HG03103 (cell line): Measurements from ENCODE around the gene CIZ1.
"Not testable (repeated sequence)": the region's sequence is repeated elsewhere in the genome, so short reads cannot be mapped to it uniquely, and the experiment has no call there.

Source experiments
- ATAC-seq: cut with Tn5 transposase; IDR thresholded peaks from one replicate; pipeline ENCODE4 v1.9.1; 2021; ENCODE audit warnings: low read depth; ENCODE audit not compliant: unreplicated experiment

CIZ1 gene

DNA sequence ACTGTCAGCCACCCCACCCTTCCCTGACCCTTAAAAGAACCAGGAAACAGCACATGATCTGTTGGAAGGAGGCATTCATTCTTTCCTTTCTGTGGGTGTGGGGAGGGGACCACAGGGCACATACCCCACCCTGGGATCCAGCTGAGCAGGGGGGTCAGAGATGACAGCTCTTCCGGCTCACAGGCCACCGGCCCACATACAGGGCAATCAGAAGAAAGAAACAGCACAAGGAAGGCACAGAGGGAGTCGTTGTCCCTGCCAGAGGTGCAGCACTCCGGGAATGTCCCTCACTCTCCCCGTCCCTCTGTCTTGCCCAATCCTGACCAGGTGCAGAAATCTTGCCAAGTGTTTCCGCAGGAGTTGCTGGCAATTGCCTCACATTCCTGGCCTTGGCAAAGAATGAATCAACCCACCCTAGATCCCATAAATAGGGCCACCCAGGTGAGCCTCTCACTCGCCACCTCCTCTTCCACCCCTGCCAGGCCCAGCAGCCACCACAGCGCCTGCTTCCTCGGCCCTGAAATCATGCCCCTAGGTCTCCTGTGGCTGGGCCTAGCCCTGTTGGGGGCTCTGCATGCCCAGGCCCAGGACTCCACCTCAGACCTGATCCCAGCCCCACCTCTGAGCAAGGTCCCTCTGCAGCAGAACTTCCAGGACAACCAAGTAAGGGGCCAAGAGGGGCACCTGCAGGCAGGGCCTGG lies 42.2 kb downstream of the CIZ1 start, which contains the start of gene LCN2:
TSS of gene LCN2 (plus strand) at position 453 of the 701 bp plus-strand sequence. CDS start at position 526, 73 bp downstream.
- no peak for ATAC-seq

- ATAC-seq: no peak
These were observed 42.8 kb downstream of the CIZ1 start for GRCh38 chr9:128148509-128149000.

DNA sequence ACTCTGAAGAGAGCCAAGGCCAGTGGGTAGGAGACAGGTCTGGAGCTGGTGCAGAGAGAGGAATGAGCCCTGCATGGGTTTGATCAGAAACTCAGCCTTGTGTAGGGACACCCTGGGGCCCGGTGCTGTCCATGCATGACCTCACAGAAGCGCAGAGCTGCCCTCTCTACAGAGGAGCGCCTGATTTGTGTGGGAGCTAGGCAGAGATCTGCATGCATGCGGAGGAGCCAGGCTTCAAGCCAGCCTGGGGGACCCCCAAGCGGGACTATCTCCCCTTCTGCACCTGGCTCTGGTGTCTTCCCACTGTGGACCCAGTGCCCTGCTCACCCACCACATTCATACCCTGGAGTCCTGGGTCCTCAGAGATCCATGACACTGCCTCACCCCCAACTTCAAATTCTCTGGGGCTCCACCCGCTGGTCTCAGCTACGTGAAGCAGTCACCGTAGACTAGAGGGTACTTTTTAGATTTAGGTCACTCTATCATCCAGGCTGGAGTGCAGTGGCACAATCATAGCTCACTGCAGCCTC lies 44.7 kb downstream of the CIZ1 start:
- ATAC-seq: no peak

DNA sequence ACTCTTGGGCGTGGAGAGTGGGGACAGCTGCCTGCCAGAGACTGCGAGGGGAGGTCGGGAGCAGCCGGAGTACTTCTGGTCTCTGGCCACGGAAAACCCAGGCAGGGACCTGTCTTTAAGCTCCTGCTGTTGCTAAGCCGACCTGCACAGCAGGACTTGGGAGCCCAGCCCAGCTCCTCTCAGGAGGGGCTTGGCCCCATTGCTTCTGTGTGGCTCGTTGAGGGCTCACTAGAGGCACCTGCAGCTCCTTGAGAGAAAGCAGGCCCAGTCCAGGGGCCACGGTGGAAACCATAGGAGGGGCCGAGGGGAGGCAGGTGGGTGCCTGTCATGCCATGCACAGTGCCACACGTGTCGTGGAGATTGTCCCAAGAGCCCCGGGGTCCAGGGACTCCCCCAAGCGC lies 45.4 kb downstream of the CIZ1 start:
- no peak for ATAC-seq

DNA sequence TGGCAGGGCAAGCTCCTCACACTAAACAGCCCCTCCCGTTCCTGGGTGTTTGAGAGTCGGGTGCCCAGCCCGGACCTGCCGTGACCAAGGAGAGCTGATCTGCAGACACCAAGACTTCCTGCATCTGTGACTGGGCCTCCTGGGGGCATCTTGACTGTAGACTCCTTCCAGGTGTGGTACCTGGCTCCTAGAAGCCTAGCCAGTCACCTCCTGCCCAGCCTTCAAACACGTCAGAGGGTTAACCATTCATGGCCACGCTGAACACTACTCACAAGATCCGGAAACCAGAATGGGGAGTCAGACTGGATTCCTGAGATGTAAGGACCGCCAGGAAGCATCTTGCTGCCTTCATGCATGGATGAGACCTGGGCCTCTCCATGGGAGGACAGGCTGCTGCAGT lies 45.8 kb downstream of the CIZ1 start:
- no peak for ATAC-seq

GRCh38 chr9:128144239-128145181 lies 46.9 kb downstream of the CIZ1 start:
- ATAC-seq: no peak

DNA sequence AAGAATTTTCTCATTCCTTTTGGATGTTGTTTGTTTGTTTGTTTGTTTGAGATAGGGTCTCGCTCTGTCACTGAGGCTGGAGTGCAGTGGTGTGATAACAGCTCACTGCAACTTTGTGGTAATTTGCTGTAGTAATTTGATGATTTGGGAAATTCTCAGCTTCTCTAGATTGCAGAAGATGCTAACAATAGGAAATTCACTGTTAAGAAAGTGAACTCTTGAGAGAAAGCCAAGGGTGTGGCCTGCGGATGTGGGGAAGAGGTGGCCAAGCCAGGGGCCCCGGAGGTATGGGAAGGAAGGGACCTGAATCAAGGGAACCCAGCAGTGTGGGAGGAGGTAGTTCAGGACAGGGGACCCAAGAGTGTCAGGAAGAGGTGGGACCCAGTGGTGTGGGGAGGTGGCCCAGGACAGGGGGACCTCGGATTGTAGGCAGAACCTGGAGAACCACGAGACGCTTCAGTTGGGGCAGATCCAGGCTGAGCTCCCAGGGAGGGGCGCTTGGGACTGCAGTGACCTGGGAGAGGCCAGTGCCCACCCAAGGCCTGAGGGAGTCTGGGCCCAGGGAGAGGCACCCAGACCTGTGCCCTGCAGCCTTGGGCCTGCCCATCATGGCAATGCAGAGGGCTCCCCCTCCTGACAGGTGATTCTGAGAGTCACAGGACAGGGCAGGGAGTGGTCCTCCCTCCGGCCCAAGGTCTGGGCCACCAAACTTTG lies 47.7 kb downstream of the CIZ1 start:
- no peak for ATAC-seq

GRCh38 chr9:128142596-128142995 lies 48.8 kb downstream of the CIZ1 start:
- ATAC-seq: no peak

DNA sequence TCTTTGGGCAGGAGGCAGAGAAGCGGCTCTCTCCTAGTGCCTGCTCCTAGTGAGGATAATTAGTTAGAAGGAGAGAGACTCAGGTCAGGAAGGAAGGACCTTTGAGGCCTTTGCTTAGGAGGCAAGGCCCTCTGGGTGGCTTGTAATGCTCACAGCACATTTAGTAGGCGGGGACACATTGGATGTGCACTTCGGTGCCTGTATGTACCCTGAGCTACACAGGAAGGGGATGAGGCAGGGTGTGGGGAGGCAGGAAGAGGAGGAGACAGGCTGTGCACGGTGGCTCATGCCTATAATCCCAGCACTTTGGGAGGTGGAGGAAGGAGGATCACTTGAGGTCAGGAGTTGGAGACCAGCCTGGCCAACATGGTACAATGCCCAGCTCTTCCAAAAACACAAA lies 49.3 kb downstream of the CIZ1 start:
- no peak for ATAC-seq

GRCh38 chr9:128141604-128142003 lies 49.8 kb downstream of the CIZ1 start:
- ATAC-seq: no peak

DNA sequence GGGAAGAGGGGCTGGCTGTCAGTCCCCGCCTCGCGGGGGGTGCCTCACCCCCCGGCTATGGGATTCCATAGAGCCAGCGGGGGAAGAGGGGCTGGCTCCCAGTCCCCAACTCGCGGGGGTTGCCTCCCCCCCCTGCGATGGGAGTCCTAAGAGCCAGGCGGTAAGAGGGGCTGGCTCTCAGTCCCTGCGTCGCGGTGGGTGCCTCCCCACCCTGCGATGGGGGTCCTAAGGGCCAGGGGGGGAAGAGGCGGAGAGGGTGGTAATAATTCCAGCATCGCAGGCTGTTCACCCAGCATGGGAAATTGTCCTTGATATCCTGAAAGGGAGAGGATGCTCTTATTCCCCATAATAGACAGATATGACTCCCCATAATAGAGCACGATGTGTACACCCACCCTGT lies 51.8 kb downstream of the CIZ1 start:
- no peak for ATAC-seq

GRCh38 chr9:128138001-128138400 lies 53.4 kb downstream of the CIZ1 start:
- ATAC-seq: no peak

GRCh38 chr9:128136816-128137793 lies 54.3 kb downstream of the CIZ1 start:
- ATAC-seq: no peak

GRCh38 chr9:128135561-128135960 lies 55.8 kb downstream of the CIZ1 start:
- not testable (repeated sequence) for ATAC-seq

GRCh38 chr9:128132139-128132538 lies 59.2 kb downstream of the CIZ1 start:
- not testable (repeated sequence) for ATAC-seq

DNA sequence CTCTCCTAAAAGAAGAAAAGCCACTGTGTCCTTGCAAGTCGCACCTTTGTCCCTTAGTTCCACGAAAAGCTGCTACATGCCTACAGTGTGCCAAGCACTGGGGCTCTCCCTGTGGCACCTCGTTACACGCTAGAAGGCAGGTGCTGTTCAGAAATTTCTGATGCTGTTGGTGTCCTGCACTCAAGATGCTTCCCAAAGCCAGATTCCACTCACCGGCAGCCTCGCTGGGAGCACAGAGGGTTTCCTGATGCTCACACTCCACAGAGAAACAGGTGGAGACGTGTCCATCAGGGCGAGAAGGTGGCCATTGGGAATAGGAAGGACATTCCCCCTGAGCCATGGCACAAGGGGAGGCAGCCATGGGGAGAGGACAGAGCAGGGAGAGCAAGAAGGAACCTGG lies 60.0 kb downstream of the CIZ1 start:
- ATAC-seq: not testable (repeated sequence)

GRCh38 chr9:128130651-128131050 lies 60.7 kb downstream of the CIZ1 start:
- not testable (repeated sequence) for ATAC-seq

DNA sequence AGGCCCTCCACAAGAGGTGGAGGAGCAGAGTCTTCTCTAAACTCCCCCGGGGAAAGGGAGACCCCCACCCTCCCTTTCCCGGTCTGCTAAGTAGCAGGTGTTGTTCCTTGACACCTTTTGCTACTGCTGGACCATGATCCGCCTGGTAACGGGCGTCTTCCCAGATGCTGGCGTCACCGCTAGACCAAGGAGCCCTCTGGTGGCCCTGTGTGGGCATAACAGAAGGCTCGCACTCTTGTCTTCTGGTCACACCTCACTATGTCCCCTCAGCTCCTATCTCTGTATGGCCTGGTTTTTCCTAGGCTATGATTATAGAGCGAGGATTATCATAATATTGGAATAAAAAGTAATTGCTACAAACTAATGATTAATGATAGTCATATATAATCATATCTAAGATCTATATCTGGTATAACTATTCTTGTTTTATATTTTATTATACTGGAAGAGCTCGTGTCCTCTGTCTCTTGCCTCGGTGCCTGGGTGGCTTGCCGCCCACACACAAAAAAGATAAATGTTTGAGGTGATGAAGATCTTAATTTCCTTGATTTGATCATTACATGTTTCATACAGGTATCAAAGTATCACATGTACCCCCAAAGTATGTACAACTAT lies 61.3 kb downstream of the CIZ1 start:
- not testable (repeated sequence) for ATAC-seq
